ENCODE measurements around the gene LMNA. TPM values are rescaled to one million over a fixed set of nuclear protein-coding genes. Genes with fewer than 3 reads are reported as not detected.

LMNA gene
- total and polyA plus RNA-seq, 2 of the 4 experiments (the other 2 are of a cell fraction): 563 to 755 TPM

DNA sequence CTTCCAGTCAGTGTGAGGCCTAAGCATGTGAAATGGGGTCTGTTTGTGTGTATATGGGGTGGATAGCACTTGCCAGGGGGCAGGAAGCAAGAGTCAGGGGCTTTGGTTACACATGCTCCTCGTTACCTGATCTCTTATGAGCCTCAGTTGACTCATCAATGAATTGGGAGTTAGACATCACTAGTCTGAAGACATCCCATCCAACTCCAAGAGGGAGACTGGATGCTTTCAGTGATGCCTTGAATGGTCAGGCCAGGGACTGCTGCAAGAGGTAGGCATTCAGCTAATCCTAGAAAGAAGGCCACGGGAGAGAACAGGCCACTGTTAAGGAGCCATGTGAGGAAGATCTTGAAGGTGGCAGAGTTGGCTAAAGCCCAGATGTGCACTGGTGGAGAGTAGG, 47.2 kb upstream of the LMNA start:
- Histone ChIP-seq H3K56ac (ENCODE audit: extremely low read depth, insufficient read depth, low read length) (no peak overlapping the region), H3K9ac (ENCODE audit: low read depth, low read length) (no peak overlapping the region), H3K23ac (ENCODE audit: low read depth, low read length) (no peak overlapping the region), H2BK5ac (ENCODE audit: low read depth, low read length, poor library complexity, severe bottlenecking) (no peak overlapping the region), H3K14ac (replicated peaks; ENCODE audit: low read depth, low read length) (no peak overlapping the region), H4K8ac (ENCODE audit: low read depth in 2 of 2, low read length in 2 of 2) (no peak overlapping the region), H3K9me1 (ENCODE audit: insufficient read depth, low read length) (peaks cover 2% of the 10 kb centered on the region; the same call in 1 of the 2 replicates), H2AFZ (replicated peaks; ENCODE audit: low read length, poor library complexity) (no peak overlapping the region), H4K91ac (ENCODE audit: insufficient read depth, low read depth, low read length) (no peak overlapping the region), H3K4me2 (ENCODE audit: low read depth, low read length) (no peak overlapping the region), H3K27ac (ENCODE audit: insufficient read depth, low read length) (no peak overlapping the region), H2BK15ac (ENCODE audit: low read depth, low read length) (no peak overlapping the region), H3K4me3 (ENCODE audit: insufficient read depth, low read depth, low read length) (no peak overlapping the region), H3K36me3 (ENCODE audit: control insufficient read depth, insufficient read depth, low read length) (no peaks in the 10 kb centered on the region; the same call in 1 of the 2 replicates), H4K20me1 (ENCODE audit: insufficient read depth, low read length) (no peaks in the 10 kb centered on the region), H3K4me1 (ENCODE audit: control insufficient read depth, insufficient read depth, low read length) (peaks cover 4% of the 10 kb centered on the region), H3K27me3 (ENCODE audit: control insufficient read depth, insufficient read depth, low read length) (no peaks in the 10 kb centered on the region), H4K5ac (ENCODE audit: low read depth, low read length) (no peak overlapping the region), H2BK20ac (ENCODE audit: low read depth, low read length) (no peak overlapping the region), H3K18ac (ENCODE audit: low read depth, low read length) (no peak overlapping the region), H3K9me3 (ENCODE audit: control insufficient read depth, insufficient read depth, low read length) (no peaks in the 10 kb centered on the region), H2BK120ac (ENCODE audit: low read depth, low read length) (no peak overlapping the region), H2AK5ac (ENCODE audit: low read depth, low read length) (no peak overlapping the region), H3K4ac (ENCODE audit: low read depth, low read length) (no peak overlapping the region), H2AK9ac (replicated peaks; ENCODE audit: low read depth, low read length, poor library complexity) (peak overlapping the region; percentile 61), H3K79me1 (ENCODE audit: low read depth in 1 of 2, low read length in 2 of 2) (no peaks in the 10 kb centered on the region)
- TF ChIP-seq POLR2A (IDR thresholded peaks at IDR 0.05; ENCODE audit: low read depth, low read length) (no peak), SMC3 (IDR thresholded peaks at IDR 0.05; ENCODE audit: low read depth, low read length) (no peak), RAD21 (IDR thresholded peaks at IDR 0.05; ENCODE audit: low read length) (no peak), FOS (IDR thresholded peaks at IDR 0.05; ENCODE audit: low read depth, low read length) (no peak), CEBPB (IDR thresholded peaks at IDR 0.05; ENCODE audit: low read depth, low read length) (no peak), NFE2L2 (IDR thresholded peaks at IDR 0.05; ENCODE audit: low read depth, low read length) (no peak), CHD1 (IDR thresholded peaks at IDR 0.05; ENCODE audit: low read depth, low read length) (no peak), MAZ (IDR thresholded peaks at IDR 0.05; ENCODE audit: borderline replicate concordance, low read depth, low read length) (no peak), RFX5 (IDR thresholded peaks at IDR 0.05; ENCODE audit: low read depth, low read length) (no peak), RCOR1 (IDR thresholded peaks at IDR 0.05; ENCODE audit: insufficient replicate concordance, low read length) (no peak)
- TF ChIP-seq, protein P1, sequence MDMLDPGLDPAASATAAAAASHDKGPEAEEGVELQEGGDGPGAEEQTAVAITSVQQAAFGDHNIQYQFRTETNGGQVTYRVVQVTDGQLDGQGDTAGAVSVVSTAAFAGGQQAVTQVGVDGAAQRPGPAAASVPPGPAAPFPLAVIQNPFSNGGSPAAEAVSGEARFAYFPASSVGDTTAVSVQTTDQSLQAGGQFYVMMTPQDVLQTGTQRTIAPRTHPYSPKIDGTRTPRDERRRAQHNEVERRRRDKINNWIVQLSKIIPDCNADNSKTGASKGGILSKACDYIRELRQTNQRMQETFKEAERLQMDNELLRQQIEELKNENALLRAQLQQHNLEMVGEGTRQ (IDR thresholded peaks at IDR 0.05; ENCODE audit: low read depth, low read length): no peak
- TF ChIP-seq, protein P2, sequence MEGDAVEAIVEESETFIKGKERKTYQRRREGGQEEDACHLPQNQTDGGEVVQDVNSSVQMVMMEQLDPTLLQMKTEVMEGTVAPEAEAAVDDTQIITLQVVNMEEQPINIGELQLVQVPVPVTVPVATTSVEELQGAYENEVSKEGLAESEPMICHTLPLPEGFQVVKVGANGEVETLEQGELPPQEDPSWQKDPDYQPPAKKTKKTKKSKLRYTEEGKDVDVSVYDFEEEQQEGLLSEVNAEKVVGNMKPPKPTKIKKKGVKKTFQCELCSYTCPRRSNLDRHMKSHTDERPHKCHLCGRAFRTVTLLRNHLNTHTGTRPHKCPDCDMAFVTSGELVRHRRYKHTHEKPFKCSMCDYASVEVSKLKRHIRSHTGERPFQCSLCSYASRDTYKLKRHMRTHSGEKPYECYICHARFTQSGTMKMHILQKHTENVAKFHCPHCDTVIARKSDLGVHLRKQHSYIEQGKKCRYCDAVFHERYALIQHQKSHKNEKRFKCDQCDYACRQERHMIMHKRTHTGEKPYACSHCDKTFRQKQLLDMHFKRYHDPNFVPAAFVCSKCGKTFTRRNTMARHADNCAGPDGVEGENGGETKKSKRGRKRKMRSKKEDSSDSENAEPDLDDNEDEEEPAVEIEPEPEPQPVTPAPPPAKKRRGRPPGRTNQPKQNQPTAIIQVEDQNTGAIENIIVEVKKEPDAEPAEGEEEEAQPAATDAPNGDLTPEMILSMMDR (conservative IDR thresholded peaks at IDR 0.05; ENCODE audit: low read depth, low read length): no peak
- intact Hi-C loops (cut with micrococcal nuclease): no loop called here
- WGBS, 2 experiments (ENCODE audit: extremely low coverage in 2 of 2, insufficient read length in 1 of 2): 33% methylated on average over 1 of the region's 2 CpGs; no CpG with 5 or more reads in 1 of the 2 experiments
- CTCF ChIA-PET: interaction anchor here (0.9 kb wide), 1 partner anchor 43 kb away, joined by 3 read pairs; no protein-coding TSS in a partner anchor
- DNase-seq (peak; percentile 30), ATAC-seq (ENCODE audit: low read depth) (no peak)
- dilution Hi-C loops (cut with HindIII; ENCODE audit: low sequenced_read_pairs, unreplicated experiment): no loop called here
- BruUV-seq (replicated peaks): no TSS peak
- in situ Hi-C loops (cut with MboI; ENCODE audit: low sequenced_read_pairs): loop anchor here (5.0 kb wide), 1 partner anchor 130 kb away; no protein-coding TSS in a partner anchor
- POLR2A ChIA-PET (ENCODE audit: unreplicated experiment): no interaction called here
